H1 (cell line): ENCODE results near the gene GTF2A1. TPM values are rescaled to one million over a fixed set of nuclear protein-coding genes. Genes with fewer than 3 reads are reported as not detected.

Experiments used
- CREB1 ChIP-seq: IDR thresholded peaks from 2 replicates; pipeline ENCODE4 v1.6.1; 2012; ENCODE audit warnings: inconsistent platforms
- EP300 ChIP-seq, 2 experiments: IDR thresholded peaks; 1 replicate in 1 of 2; 2 replicates in 1 of 2; pipeline ENCODE4 v1.6.1; 2011 to 2012; ENCODE audit warnings: low read depth in 2 of 2, low read length in 2 of 2, mild to moderate bottlenecking in 2 of 2, borderline replicate concordance in 1 of 2, inconsistent platforms in 1 of 2, moderate library complexity in 1 of 2
- KDM5A ChIP-seq: fragments of 200-600 bp; IDR thresholded peaks from 2 replicates; pipeline ENCODE4 v1.7.1; 2012; ENCODE audit warnings: mild to moderate bottlenecking, low read length, inconsistent platforms, mixed read lengths
- RBBP5 ChIP-seq: IDR thresholded peaks from 2 replicates; pipeline ENCODE4 v1.7.1; 2012; ENCODE audit warnings: low read depth, mild to moderate bottlenecking, inconsistent platforms, low read length, moderate library complexity, borderline replicate concordance
- SP1 ChIP-seq: IDR thresholded peaks from 2 replicates; pipeline ENCODE4 v1.6.1; 2011; ENCODE audit warnings: low read depth, low read length
- SRF ChIP-seq: IDR thresholded peaks from 2 replicates; pipeline ENCODE4 v1.6.1; 2011; ENCODE audit warnings: mild to moderate bottlenecking, low read depth, low read length, moderate library complexity
- polyA plus RNA-seq, 7 experiments: library from polyadenylated mRNA; depleted of rRNA in 3 of 7; stranded (reverse) in 5 of 7; unstranded in 2 of 7; fragments of >200 nt in 5 of 7; fragments of 200-250 nt in 2 of 7; gene quantifications; 1 replicate in 5 of 7; 2 replicates in 1 of 7; 4 replicates in 1 of 7; pipeline versions ENCODE4 v1.2.1 to v1.2.3, GENCODE V29; 2011 to 2013; ENCODE audit warnings: missing spikeins in 2 of 7, mixed read lengths in 2 of 7
- total RNA-seq: library from RNA; stranded (reverse); fragmentation: NEBNext Ultra II Directional; extraction: Animal tissue kit (Norgen Biotek cat#: 25700); gene quantifications from 2 replicates; pipeline ENCODE4 v1.2.1, GENCODE V29; 2021

The GTF2A1 gene
- total and polyA plus RNA-seq, 2 of the 8 experiments (the other 6 are each of a cell fraction or from before 2014, with no cell fraction given) = 24.1 to 57.8 TPM

DNA sequence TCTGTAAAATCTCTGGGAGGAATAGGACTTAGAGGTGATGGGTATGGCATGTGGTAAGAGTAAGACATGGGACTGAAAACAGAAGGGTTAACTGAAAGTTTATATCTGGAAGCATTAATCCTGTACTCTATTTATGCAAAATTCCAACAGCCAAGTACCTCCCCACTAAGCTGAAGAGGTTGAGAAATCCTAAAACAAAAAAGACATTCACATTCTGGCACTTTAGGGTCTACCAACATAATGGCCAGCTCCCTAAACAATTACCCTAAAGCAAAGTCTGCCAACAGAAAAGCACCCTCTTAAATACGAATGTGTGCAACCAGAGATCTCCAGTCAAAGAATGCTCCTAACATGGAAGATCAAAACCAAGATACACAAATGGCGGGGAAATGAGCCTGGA, 87.4 kb downstream of the GTF2A1 start (continued):
- TF ChIP-seq SRF = no peak
- TF ChIP-seq RBBP5 = no peak
- no peak for TF ChIP-seq EP300 (IDR thresholded peaks at IDR 0.05; ENCODE audit: borderline replicate concordance in 1 of 2, low read depth in 2 of 2, low read length in 2 of 2)
- TF ChIP-seq KDM5A = no peak
- TF ChIP-seq SP1 = no peak
- no peak for TF ChIP-seq CREB1
- TF ChIP-seq, all 59 proteins: peak for 0
